Naive B cell (primary cell): ENCODE measurements around the gene CDH23. TPM values are rescaled to one million over a fixed set of nuclear protein-coding genes. Genes with fewer than 3 reads are reported as not detected.

Source experiments
- ATAC-seq, 2 donors: fragments of 150-1000 bp; cut with Tn5 transposase; 2 replicates each; pipeline ENCODE4 v1.10.0; 2021; ENCODE audit warnings: low read depth in 2 of 2, mild to moderate bottlenecking in 2 of 2, moderate library complexity in 2 of 2
- DNase-seq: peaks from one replicate; pipeline ENCODE4 v3.0.0; 2022
- H3K27ac Mint-ChIP-seq, 6 donors: one replicate each; pipeline ENCODE4 v1.8.0; 2020 to 2022; ENCODE audit warnings: mild to moderate bottlenecking in 6 of 6, mixed read lengths in 6 of 6, moderate library complexity in 5 of 6, inconsistent platforms in 2 of 6
- H3K27me3 Mint-ChIP-seq, 3 donors: one replicate each; pipeline ENCODE4 v1.8.0; 2021 to 2022; ENCODE audit warnings: mixed read lengths in 3 of 3, mild to moderate bottlenecking in 1 of 3
- H3K36me3 Mint-ChIP-seq, 2 donors: one replicate each; pipeline ENCODE4 v1.8.0; 2020 to 2022; ENCODE audit warnings: mixed read lengths in 2 of 2, inconsistent platforms in 1 of 2, mild to moderate bottlenecking in 1 of 2
- H3K4me1 Mint-ChIP-seq, 3 donors: one replicate each; pipeline ENCODE4 v1.8.0; 2020 to 2022; ENCODE audit warnings: mixed read lengths in 3 of 3, inconsistent platforms in 1 of 3, mild to moderate bottlenecking in 1 of 3, moderate library complexity in 1 of 3
- H3K4me3 Mint-ChIP-seq, 8 donors: one replicate each; pipeline ENCODE4 v1.8.0; 2020 to 2022; ENCODE audit warnings: mild to moderate bottlenecking in 8 of 8, mixed read lengths in 8 of 8, moderate library complexity in 8 of 8, inconsistent platforms in 2 of 8
- H3K9me3 Mint-ChIP-seq, 7 donors: one replicate each; pipeline ENCODE4 v1.8.0; 2020 to 2022; ENCODE audit warnings: mixed read lengths in 7 of 7, mild to moderate bottlenecking in 5 of 7, inconsistent platforms in 2 of 7, moderate library complexity in 1 of 7
- polyA plus RNA-seq, 6 donors: library from polyadenylated mRNA; unstranded; fragments of 300-500 nt; fragmentation: Illumina TruSeq; gene quantifications; one replicate each; pipeline ENCODE4 v1.2.3, GENCODE V29; 2021; ENCODE audit warnings: low read depth in 6 of 6

Gene CDH23
- polyA plus RNA-seq, 6 donors from 2014 or later, result 0.05 to 0.62 (median 0.21) TPM; not detected in 2

DNA sequence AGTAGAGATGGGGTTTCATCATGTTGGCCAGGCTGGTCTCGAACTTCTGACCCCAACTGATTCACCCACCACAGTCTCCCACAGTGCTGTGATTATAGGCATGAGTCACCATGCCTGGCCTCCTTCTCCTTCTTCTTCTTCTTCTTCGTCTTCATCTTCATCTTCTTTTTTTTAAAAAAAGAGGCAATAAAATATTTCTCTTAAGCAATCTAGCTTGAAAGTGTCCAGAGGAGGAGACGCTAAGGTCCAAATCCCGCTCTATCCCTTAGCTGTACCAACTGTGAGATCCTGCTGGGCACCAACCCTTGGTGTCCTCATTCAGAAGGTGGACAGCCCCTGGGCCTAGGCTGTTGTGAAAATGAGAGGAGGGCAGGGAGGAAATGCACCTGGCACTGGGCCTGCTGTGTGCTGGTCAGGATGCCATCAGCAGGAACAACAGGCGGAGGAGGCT is 468.2 kb downstream of the CDH23 start:
- no peak for DNase-seq

More for the DNA sequence above, 468.2 kb downstream of the CDH23 start:
- ATAC-seq, result no peak
- Mint-ChIP-seq H3K9me3 (no peaks in the 10 kb centered on the region), H3K36me3 (no peaks in the 10 kb centered on the region), H3K27ac (no peak overlapping the region), H3K4me3 (no peak overlapping the region), H3K27me3 (no peaks in the 10 kb centered on the region), H3K4me1 (peaks cover 9 to 19% (median 10%) of the 10 kb centered on the region in 3 donors)

Other genes with a start within 250 kb of the CDH23 start
- not detected for gene UNC5B, start 184.3 kb upstream of the CDH23 start, polyA plus RNA-seq
- 10 to 100 TPM in 1 of 6 donors, 1 to 10 TPM in 5; 4.3 to 14.5 (median 5.4) TPM for gene SLC29A3, start 77.7 kb upstream of the CDH23 start, polyA plus RNA-seq